RWPE1 (cell line): ENCODE measurements around the gene HOXB4.

Experiments
- CTCF ChIA-PET: fragments of 350-600 bp; sonication (Branson Sonifier 250); formaldehyde crosslinking; extraction: SDS; loops from one replicate; lab custom pipeline; 2021; lab: Yijun Ruan, JAX
- POLR2A ChIA-PET: fragments of 400-600 bp; formaldehyde crosslinking; extraction: SDS; loops from one replicate; lab custom pipeline; 2020; ENCODE audit warnings: antibody characterized with exemption; ENCODE audit not compliant: low non-redundant PET; lab: Yijun Ruan, JAX
- DNase-seq: peaks from one replicate; pipeline ENCODE4 v3.0.0; 2012; ENCODE audit warnings: low spot score
- H3K27ac ChIP-seq: fragments of 450-650 bp; 2 replicates; pipeline ENCODE4 v1.5.1; 2017
- TF ChIP-seq, protein P1 (sequence below): fragments of 450-650 bp; conservative IDR thresholded peaks from 2 replicates; pipeline ENCODE4 v1.5.1; 2017; ENCODE audit warnings: low read depth, mild to moderate bottlenecking

HOXB4 gene

DNA sequence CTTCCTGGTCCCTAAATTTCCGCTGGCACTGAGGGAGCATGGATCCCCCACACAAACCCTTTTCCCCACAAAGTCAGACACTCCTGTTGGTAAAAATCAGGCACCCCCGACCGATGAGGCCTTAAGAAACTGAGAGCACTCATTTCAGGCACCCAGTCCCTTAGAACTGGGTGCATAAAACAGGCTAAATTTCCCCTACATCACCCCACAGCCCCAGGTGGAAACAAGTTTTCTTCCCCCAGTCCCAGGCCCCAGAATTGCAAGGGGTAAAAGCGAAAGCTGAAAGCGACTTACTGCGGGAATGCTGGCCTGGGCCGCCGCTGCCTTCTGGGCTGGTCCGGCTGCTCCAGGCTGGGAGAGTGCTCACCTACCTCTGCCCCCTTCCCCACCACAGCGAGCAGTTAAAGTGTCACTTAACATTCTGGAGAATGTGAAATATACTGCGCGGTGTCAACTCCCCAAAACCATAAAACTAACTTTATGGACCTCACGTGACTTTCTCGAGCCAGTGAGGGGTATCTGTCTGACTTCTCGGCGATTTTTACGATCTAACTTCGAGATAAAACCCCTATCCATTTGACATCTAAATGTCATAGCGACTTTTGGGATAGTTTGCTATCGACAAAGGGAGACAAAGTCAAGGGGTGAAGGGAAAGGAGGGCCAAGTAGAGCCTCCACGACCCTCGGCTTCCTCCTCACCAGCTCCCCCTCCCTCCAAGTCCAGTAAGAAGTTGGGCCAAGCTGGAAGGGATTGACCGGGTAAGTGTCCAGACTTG is 11.9 kb upstream of the HOXB4 start, which contains the start of gene HOXB3:
TSS of gene HOXB3 (minus strand) at position 411 of the 776 bp plus-strand sequence. CDS start 37,767 bp downstream, outside the sequence.
- TF ChIP-seq, protein P1, sequence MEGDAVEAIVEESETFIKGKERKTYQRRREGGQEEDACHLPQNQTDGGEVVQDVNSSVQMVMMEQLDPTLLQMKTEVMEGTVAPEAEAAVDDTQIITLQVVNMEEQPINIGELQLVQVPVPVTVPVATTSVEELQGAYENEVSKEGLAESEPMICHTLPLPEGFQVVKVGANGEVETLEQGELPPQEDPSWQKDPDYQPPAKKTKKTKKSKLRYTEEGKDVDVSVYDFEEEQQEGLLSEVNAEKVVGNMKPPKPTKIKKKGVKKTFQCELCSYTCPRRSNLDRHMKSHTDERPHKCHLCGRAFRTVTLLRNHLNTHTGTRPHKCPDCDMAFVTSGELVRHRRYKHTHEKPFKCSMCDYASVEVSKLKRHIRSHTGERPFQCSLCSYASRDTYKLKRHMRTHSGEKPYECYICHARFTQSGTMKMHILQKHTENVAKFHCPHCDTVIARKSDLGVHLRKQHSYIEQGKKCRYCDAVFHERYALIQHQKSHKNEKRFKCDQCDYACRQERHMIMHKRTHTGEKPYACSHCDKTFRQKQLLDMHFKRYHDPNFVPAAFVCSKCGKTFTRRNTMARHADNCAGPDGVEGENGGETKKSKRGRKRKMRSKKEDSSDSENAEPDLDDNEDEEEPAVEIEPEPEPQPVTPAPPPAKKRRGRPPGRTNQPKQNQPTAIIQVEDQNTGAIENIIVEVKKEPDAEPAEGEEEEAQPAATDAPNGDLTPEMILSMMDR, result no peak
- ChIA-PET POLR2A (no interaction called here), CTCF (interaction anchor here (0.6 kb wide), 1 partner anchor 162 kb away, joined by 3 read pairs; no protein-coding TSS in a partner anchor)
- H3K27ac ChIP-seq, result no peak within 1 kb of the TSS
- DNase-seq, result no peak

DNA sequence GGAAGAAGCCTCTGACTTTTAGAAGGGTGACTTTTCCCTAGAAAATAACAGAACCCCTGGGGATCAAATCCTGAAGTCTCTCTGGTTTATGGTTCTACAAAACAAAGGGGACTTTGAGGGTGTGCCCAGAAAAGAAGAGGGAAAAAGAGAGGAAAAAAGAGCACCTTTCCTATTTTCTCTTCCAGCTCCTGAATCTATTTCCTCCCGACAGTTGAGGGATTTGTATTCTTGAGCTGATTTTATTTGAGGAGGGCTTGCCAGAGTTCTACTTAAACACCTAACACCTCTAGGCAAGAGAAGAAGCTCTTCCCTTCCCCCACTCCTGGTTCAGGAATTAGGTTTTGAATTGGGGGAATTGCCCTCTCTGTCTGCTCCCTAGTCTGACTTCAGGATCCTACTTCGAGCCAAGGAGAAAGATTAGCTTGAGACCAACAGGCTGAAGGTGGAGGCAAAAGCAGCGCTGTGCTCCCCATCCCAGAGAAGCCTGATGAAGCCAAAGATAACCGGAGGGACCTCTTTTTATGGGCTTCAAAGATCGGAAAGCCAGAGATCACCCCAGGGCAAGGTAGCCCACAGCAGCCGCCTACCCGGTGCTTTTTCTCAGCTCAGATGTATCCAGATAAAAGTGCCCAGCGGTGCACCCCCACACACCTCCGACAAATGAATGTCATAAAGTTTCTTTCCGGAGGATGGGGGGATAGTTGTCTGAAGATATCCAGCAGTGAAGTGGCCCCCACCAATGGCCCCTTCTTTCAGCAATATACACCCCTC is 11.1 kb upstream of the HOXB4 start:
- POLR2A ChIA-PET, result no interaction called here

DNA sequence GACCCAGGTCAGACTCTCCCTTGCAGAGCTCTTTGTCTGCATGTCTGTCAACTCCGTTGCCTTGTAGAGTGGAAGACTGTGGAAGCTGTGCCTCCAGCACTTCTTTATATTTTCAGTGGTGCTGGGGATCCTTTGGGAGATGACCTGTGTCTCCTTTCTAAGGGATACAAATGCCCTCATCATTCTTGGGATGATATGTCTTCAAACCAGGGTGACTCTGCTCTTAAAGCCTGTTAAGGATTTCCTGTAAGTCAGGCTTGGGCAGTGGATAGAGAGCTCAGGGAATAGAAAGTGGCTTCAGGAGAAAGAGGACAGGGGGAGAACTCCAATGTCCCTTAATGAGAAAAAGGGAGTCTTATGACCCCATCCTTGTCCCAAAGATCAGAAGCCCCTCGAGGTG is 10.4 kb upstream of the HOXB4 start:
- CTCF ChIA-PET, result interaction anchor here (0.5 to 2.8 kb wide), 5 partner anchors 26 to 394 kb away, joined by 3 to 9 read pairs (median 5); no protein-coding TSS in a partner anchor
- TF ChIP-seq, protein P1, result no peak
- no peak for DNase-seq
- no peak overlapping the region for H3K27ac ChIP-seq
- POLR2A ChIA-PET, result no interaction called here

More for the DNA sequence above, 11.1 kb upstream of the HOXB4 start:
- CTCF ChIA-PET, result interaction anchor here (0.7 to 2.8 kb wide), 4 partner anchors 25 to 253 kb away, joined by 3 to 9 read pairs (median 6); no protein-coding TSS in a partner anchor
- H3K27ac ChIP-seq, result no peak overlapping the region
- no peak for DNase-seq
- TF ChIP-seq, protein P1, result no peak

DNA sequence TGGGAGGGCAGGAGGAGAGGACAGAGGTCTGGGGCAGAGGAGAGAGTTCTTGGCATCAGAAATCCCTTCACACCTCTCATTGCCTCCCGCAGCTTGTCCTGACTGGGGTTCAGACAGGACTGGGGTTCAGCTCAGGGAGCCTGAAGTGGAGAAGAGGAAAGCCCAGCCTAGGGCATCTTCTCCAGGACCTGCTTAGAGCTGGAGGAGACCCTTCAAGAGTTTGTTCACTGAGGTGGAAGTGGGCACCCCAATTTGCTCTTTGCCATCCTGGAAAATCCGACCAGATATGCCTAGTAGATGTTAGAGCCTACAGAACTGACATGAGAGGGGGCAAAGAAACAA is 9.9 kb upstream of the HOXB4 start:
- CTCF ChIA-PET, result interaction anchor here (0.5 to 2.8 kb wide), 4 partner anchors 30 to 395 kb away, joined by 3 to 9 read pairs (median 6); no protein-coding TSS in a partner anchor
- POLR2A ChIA-PET, result no interaction called here
- H3K27ac ChIP-seq, result peak overlapping the region; percentile 9; the same call in 1 of the 2 replicates

DNA sequence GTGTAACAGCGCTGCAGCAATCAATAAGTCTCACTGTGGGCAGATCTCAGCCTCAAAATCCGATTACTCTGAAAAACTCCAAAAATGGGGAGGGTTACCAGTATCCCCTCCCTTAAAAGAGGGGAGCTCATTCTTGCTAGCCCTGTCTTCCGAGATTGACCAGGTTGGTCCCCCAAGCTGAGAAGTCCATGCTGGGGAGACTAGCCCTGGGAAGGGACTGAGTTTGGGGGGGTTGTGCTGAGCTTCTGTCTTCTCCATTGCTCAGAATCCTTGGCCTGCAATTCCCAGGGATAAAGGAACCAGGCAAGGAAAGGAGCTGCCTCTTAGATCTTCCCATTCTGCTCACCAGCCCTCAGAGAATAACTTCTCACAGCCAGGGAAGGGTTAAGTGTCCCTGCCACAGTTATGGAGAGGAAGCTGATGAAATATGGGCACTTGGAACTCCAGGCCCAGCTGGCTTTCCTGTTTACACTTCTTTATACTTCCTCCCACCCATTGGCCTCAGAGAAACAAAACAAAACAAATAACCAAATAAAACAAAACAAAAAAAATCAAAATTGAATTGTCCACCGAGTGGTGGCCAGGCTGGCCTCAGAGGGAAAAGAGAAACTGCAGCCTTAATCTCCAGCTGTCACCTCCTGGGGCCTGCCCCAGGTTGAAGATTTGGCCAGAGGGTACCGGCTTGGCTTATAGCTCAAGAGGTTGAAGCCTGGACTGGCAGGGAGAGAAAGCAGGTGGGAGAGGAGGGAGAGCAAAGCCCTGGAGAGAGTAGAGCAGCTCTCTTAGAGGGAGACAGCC is 9.3 kb upstream of the HOXB4 start:
- no peak for DNase-seq
- peak overlapping the region; percentile 9; the same call in 1 of the 2 replicates for H3K27ac ChIP-seq
- CTCF ChIA-PET, result interaction anchor here (0.6 to 2.8 kb wide), 6 partner anchors 8 to 579 kb away, joined by 3 to 9 read pairs (median 6); no protein-coding TSS in a partner anchor
- POLR2A ChIA-PET, result no interaction called here
- TF ChIP-seq, protein P1, result no peak

More for the DNA sequence above, 9.9 kb upstream of the HOXB4 start:
- DNase-seq, result no peak
- TF ChIP-seq, protein P1, result no peak
